Liver (tissue), 9 donors: Measurements from ENCODE around the gene MARCHF10. TPM values are rescaled to one million over a fixed set of nuclear protein-coding genes. Genes with fewer than 3 reads are reported as not detected.

ENCODE experiments used
- DNase-seq: peaks from one replicate; pipeline ENCODE4 v3.0.0-alpha.2; 2017; ENCODE audit warnings: low spot score
- H3K27ac ChIP-seq, 2 donors: one replicate each; pipeline ENCODE4 v1.7.0; 2013; ENCODE audit warnings: inconsistent platforms in 2 of 2, low read length in 2 of 2, control low read depth in 1 of 2, low read depth in 1 of 2, mild to moderate bottlenecking in 1 of 2
- H3K27me3 ChIP-seq, 4 donors: one replicate each; pipeline versions ENCODE4 v1.6.1 to v1.7.0; 2013; ENCODE audit warnings: low read length in 3 of 4, inconsistent platforms in 1 of 4, mild to moderate bottlenecking in 1 of 4, moderate library complexity in 1 of 4; ENCODE audit not compliant: control insufficient read depth in 4 of 4, insufficient read depth in 4 of 4
- H3K36me3 ChIP-seq, 4 donors: one replicate each; pipeline versions ENCODE4 v1.6.1 to v1.7.0; 2013; ENCODE audit warnings: low read length in 3 of 4, mild to moderate bottlenecking in 3 of 4, low read depth in 1 of 4, moderate library complexity in 1 of 4; ENCODE audit not compliant: control insufficient read depth in 4 of 4, insufficient read depth in 3 of 4
- H3K4me1 ChIP-seq, 4 donors: one replicate each; pipeline versions ENCODE4 v1.6.1 to v1.7.0; 2013; ENCODE audit warnings: low read length in 3 of 4, mild to moderate bottlenecking in 3 of 4, moderate library complexity in 1 of 4; ENCODE audit not compliant: control insufficient read depth in 4 of 4, insufficient read depth in 4 of 4
- H3K4me3 ChIP-seq, 3 donors: one replicate each; pipeline versions ENCODE4 v1.6.1 to v1.7.0; 2013; ENCODE audit warnings: low read length in 3 of 3, control low read depth in 1 of 3, low read depth in 1 of 3, mild to moderate bottlenecking in 1 of 3
- H3K9ac ChIP-seq, 2 donors: one replicate each; pipeline ENCODE4 v1.7.0; 2013; ENCODE audit warnings: low read length in 2 of 2, mild to moderate bottlenecking in 2 of 2, moderate library complexity in 2 of 2, control low read depth in 1 of 2, low read depth in 1 of 2
- H3K9me3 ChIP-seq, 4 donors: one replicate each; pipeline versions ENCODE4 v1.6.1 to v1.7.0; 2013; ENCODE audit warnings: low read length in 3 of 4; ENCODE audit not compliant: control insufficient read depth in 4 of 4
- EGR1 ChIP-seq, 2 donors: IDR thresholded peaks; 2 replicates each; pipeline ENCODE4 v1.6.1; 2016 to 2018; ENCODE audit warnings: antibody characterized with exemption in 2 of 2, low read depth in 2 of 2
- FOXA1 ChIP-seq: IDR thresholded peaks from 2 replicates; pipeline ENCODE4 v1.6.1; 2016; ENCODE audit warnings: antibody characterized with exemption
- FOXA2 ChIP-seq: IDR thresholded peaks from 2 replicates; pipeline ENCODE4 v1.6.1; 2016; ENCODE audit warnings: antibody characterized with exemption
- HNF4A ChIP-seq, 2 donors: conservative IDR thresholded peaks; 2 replicates each; pipeline ENCODE4 v1.6.1; 2016; ENCODE audit warnings: antibody characterized with exemption in 2 of 2, mild to moderate bottlenecking in 2 of 2
- NR2F2 ChIP-seq: IDR thresholded peaks from 2 replicates; pipeline ENCODE4 v1.6.1; 2016; ENCODE audit warnings: antibody characterized with exemption
- RAD21 ChIP-seq, 2 donors: IDR thresholded peaks; 2 replicates each; pipeline ENCODE4 v1.6.1; 2016; ENCODE audit warnings: antibody characterized with exemption in 2 of 2, mild to moderate bottlenecking in 2 of 2
- SP1 ChIP-seq: IDR thresholded peaks from 2 replicates; pipeline ENCODE4 v1.6.1; 2018; ENCODE audit warnings: antibody characterized with exemption, mild to moderate bottlenecking
- YY1 ChIP-seq: IDR thresholded peaks from 2 replicates; pipeline ENCODE4 v1.6.1; 2016; ENCODE audit warnings: antibody characterized with exemption, mild to moderate bottlenecking
- WGBS: extraction: QIAGEN DNeasy Blood & Tissue Kit; methylation state at CpG from one replicate; pipeline ENCODE4 v1.1.7; 2013; 5-methylcytosine and 5-hydroxymethylcytosine counted together
- polyA plus RNA-seq, 2 donors: library from polyadenylated mRNA; stranded (reverse) in 1 of 2; unstranded in 1 of 2; fragments of 200-250 nt in 1 of 2; fragments of >200 nt in 1 of 2; fragmentation: Nextera tagmentation in 1 of 2; extraction: Ambion mirVana in 1 of 2; gene quantifications; one replicate each; pipeline versions ENCODE4 v1.2.1 to v1.2.3, GENCODE V29; 2013 to 2015
- total RNA-seq, 2 donors: library from RNA; depleted of rRNA; stranded (reverse); fragments of >200 nt; gene quantifications; one replicate each; pipeline ENCODE4 v1.2.3, GENCODE V29; 2014
- TF ChIP-seq, protein P1 (sequence below): IDR thresholded peaks from 2 replicates; pipeline ENCODE4 v1.6.1; 2016; ENCODE audit warnings: antibody characterized with exemption
- TF ChIP-seq, protein P2 (sequence below): IDR thresholded peaks from 2 replicates; pipeline ENCODE4 v1.6.1; 2016; ENCODE audit warnings: antibody characterized with exemption
- TF ChIP-seq, protein P3 (sequence below): fragments of 150-350 bp; IDR thresholded peaks from 2 replicates; pipeline ENCODE4 v1.5.1; 2017; ENCODE audit warnings: improper control_type of control experiment, low read depth, low read length; ENCODE audit not compliant: missing input control
- TF ChIP-seq, protein P4 (sequence below): IDR thresholded peaks from 2 replicates; pipeline ENCODE4 v1.6.1; 2016; ENCODE audit warnings: antibody characterized with exemption
- TF ChIP-seq, protein P5 (sequence below): IDR thresholded peaks from 2 replicates; pipeline ENCODE4 v1.6.1; 2016; ENCODE audit warnings: antibody characterized with exemption, mild to moderate bottlenecking
- donor health status: healthy.
- donor health status: healthy.
- donor health status: healthy.
- donor health status: healthy.
- donor health status: healthy.

MARCHF10 gene
- total and polyA plus RNA-seq, 4 donors = not detected

DNA sequence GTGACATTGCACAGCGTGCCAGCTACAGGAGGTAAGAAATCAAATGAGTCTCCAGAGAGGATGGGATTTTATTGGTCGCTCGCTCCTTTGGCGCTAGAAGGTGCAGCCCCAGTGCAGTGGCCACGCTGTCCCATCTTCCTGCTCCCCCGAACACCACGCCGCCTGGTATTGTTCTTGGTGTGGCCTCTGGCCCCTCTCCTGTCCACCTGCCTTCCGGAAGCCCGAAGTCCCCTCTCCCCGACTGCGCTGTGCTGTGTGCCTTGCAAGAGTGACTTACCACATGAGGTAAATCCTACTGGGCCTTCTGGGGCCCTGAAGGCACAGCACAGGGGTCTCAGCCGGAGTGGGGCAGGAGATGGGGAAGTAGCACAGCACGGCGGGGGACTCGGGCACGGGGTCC lies 58.2 kb downstream of the MARCHF10 start (continued):
- no peak for TF ChIP-seq SP1

DNA sequence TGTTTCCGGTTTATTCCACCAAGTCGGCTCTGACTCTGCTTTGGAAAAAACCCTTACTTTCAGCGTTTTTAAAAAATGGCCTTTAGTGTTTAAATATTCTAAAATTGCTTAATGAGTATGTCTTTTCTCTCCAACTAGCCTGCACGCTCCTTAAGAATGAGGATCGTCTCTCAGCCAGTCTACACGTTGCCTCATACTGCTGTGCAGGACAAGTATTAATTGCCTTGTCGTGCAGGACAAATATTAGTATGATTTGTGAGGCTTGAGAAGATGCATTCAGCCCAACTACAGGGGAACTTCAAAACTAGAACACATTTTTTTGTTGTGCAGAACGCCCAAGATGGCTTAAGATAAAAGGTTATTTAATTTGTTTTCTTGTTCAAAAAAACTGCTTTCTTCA lies 61.2 kb downstream of the MARCHF10 start:
- TF ChIP-seq, protein P1, sequence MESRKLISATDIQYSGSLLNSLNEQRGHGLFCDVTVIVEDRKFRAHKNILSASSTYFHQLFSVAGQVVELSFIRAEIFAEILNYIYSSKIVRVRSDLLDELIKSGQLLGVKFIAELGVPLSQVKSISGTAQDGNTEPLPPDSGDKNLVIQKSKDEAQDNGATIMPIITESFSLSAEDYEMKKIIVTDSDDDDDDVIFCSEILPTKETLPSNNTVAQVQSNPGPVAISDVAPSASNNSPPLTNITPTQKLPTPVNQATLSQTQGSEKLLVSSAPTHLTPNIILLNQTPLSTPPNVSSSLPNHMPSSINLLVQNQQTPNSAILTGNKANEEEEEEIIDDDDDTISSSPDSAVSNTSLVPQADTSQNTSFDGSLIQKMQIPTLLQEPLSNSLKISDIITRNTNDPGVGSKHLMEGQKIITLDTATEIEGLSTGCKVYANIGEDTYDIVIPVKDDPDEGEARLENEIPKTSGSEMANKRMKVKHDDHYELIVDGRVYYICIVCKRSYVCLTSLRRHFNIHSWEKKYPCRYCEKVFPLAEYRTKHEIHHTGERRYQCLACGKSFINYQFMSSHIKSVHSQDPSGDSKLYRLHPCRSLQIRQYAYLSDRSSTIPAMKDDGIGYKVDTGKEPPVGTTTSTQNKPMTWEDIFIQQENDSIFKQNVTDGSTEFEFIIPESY = no peak
- TF ChIP-seq NR2F2 = no peak
- TF ChIP-seq RAD21 (IDR thresholded peaks at IDR 0.05) = no peak
- TF ChIP-seq FOXA2 = no peak
- TF ChIP-seq, protein P2, sequence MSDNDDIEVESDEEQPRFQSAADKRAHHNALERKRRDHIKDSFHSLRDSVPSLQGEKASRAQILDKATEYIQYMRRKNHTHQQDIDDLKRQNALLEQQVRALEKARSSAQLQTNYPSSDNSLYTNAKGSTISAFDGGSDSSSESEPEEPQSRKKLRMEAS = no peak
- TF ChIP-seq, protein P3, sequence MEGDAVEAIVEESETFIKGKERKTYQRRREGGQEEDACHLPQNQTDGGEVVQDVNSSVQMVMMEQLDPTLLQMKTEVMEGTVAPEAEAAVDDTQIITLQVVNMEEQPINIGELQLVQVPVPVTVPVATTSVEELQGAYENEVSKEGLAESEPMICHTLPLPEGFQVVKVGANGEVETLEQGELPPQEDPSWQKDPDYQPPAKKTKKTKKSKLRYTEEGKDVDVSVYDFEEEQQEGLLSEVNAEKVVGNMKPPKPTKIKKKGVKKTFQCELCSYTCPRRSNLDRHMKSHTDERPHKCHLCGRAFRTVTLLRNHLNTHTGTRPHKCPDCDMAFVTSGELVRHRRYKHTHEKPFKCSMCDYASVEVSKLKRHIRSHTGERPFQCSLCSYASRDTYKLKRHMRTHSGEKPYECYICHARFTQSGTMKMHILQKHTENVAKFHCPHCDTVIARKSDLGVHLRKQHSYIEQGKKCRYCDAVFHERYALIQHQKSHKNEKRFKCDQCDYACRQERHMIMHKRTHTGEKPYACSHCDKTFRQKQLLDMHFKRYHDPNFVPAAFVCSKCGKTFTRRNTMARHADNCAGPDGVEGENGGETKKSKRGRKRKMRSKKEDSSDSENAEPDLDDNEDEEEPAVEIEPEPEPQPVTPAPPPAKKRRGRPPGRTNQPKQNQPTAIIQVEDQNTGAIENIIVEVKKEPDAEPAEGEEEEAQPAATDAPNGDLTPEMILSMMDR = no peak
- H3K36me3 ChIP-seq = no peaks in the 10 kb centered on the region
- H3K4me1 ChIP-seq = no peaks in the 10 kb centered on the region
- WGBS = 77% methylated on average over 8 of the region's 8 CpGs
- no peaks in the 10 kb centered on the region for H3K9me3 ChIP-seq
- H3K27me3 ChIP-seq = peaks cover 0 to 5% (median 2%) of the 10 kb centered on the region in 4 donors
- H3K4me3 ChIP-seq = no peak overlapping the region
- DNase-seq = no peak
- no peak overlapping the region for H3K27ac ChIP-seq
- no peak overlapping the region for H3K9ac ChIP-seq

DNA sequence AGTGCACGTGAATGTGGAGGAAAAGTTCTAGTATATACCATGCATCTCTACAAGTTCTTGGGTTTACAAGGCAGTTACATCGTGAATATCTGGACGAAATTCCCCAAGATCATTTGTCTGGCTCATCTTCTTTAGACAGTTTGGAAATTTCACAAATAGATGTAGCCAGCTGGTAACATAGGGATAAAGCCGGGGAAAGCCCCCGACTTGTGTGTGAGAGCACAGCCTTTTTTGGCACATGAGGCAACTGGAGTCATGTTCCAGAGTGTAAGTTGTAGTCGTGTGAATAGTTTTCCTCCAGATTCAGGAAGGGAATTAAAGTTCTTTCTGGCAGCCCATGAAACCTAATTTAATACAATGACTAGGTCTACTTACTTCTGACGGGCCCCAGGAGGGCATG lies 62.3 kb downstream of the MARCHF10 start:
- Histone ChIP-seq H3K9me3 (no peaks in the 10 kb centered on the region), H3K27ac (no peak overlapping the region), H3K36me3 (no peaks in the 10 kb centered on the region), H3K4me1 (no peaks in the 10 kb centered on the region), H3K4me3 (no peak overlapping the region), H3K27me3 (peaks cover 0 to 5% (median 2%) of the 10 kb centered on the region in 4 donors), H3K9ac (no peak overlapping the region)
- TF ChIP-seq, protein P2 = no peak
- TF ChIP-seq EGR1 (IDR thresholded peaks at IDR 0.05; ENCODE audit: low read depth in 2 of 2) (no peak), FOXA1 (no peak), FOXA2 (no peak), HNF4A (conservative IDR thresholded peaks at IDR 0.05) (no peak), NR2F2 (no peak), YY1 (no peak), SP1 (no peak)
- TF ChIP-seq, protein P1 = no peak
- TF ChIP-seq, protein P4, sequence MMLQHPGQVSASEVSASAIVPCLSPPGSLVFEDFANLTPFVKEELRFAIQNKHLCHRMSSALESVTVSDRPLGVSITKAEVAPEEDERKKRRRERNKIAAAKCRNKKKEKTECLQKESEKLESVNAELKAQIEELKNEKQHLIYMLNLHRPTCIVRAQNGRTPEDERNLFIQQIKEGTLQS = no peak
- TF ChIP-seq, protein P3 = no peak
- TF ChIP-seq, protein P5, sequence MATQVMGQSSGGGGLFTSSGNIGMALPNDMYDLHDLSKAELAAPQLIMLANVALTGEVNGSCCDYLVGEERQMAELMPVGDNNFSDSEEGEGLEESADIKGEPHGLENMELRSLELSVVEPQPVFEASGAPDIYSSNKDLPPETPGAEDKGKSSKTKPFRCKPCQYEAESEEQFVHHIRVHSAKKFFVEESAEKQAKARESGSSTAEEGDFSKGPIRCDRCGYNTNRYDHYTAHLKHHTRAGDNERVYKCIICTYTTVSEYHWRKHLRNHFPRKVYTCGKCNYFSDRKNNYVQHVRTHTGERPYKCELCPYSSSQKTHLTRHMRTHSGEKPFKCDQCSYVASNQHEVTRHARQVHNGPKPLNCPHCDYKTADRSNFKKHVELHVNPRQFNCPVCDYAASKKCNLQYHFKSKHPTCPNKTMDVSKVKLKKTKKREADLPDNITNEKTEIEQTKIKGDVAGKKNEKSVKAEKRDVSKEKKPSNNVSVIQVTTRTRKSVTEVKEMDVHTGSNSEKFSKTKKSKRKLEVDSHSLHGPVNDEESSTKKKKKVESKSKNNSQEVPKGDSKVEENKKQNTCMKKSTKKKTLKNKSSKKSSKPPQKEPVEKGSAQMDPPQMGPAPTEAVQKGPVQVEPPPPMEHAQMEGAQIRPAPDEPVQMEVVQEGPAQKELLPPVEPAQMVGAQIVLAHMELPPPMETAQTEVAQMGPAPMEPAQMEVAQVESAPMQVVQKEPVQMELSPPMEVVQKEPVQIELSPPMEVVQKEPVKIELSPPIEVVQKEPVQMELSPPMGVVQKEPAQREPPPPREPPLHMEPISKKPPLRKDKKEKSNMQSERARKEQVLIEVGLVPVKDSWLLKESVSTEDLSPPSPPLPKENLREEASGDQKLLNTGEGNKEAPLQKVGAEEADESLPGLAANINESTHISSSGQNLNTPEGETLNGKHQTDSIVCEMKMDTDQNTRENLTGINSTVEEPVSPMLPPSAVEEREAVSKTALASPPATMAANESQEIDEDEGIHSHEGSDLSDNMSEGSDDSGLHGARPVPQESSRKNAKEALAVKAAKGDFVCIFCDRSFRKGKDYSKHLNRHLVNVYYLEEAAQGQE = no peak
- WGBS = 73% methylated on average over 7 of the region's 7 CpGs
- DNase-seq = no peak
